ENCODE data around the gene ZNF277. TPM values are rescaled to one million over a fixed set of nuclear protein-coding genes. Genes with fewer than 3 reads are reported as not detected.
A peak's percentile ranks its signal among the peaks of the same experiment; 100 is the strongest.

ZNF277 gene
- total RNA-seq, 1 donor from 2014 or later, result 16.2 TPM

GRCh38 chr7:112215787-112216186, 9.3 kb downstream of the ZNF277 start:
- no peak overlapping the region for H3K4me3 Mint-ChIP-seq (ENCODE audit: unreplicated experiment)
- peaks cover 47% of the 10 kb centered on the region for H3K4me1 Mint-ChIP-seq (ENCODE audit: low read depth)
- H3K9me3 Mint-ChIP-seq (ENCODE audit: low read depth), result no peaks in the 10 kb centered on the region
- no peak for TF ChIP-seq CTCF (IDR thresholded peaks at IDR 0.05)
- no peak overlapping the region for H3K27ac Mint-ChIP-seq (ENCODE audit: unreplicated experiment)
- no peak for DNase-seq (ENCODE audit: low spot score)
- H3K36me3 Mint-ChIP-seq (ENCODE audit: low read depth), result no peaks in the 10 kb centered on the region
- H3K27me3 Mint-ChIP-seq (ENCODE audit: low read depth), result no peaks in the 10 kb centered on the region

- no peak overlapping the region for H3K4me3 Mint-ChIP-seq (ENCODE audit: unreplicated experiment)
- peaks cover 19% of the 10 kb centered on the region for H3K4me1 Mint-ChIP-seq (ENCODE audit: low read depth)
- H3K9me3 Mint-ChIP-seq (ENCODE audit: low read depth), result no peaks in the 10 kb centered on the region
- no peaks in the 10 kb centered on the region for H3K36me3 Mint-ChIP-seq (ENCODE audit: low read depth)
- H3K27me3 Mint-ChIP-seq (ENCODE audit: low read depth), result no peaks in the 10 kb centered on the region
- peak overlapping the region; percentile 50 for H3K27ac Mint-ChIP-seq (ENCODE audit: unreplicated experiment)
- DNase-seq (ENCODE audit: low spot score), result no peak
- TF ChIP-seq CTCF (IDR thresholded peaks at IDR 0.05), result no peak
These were observed 14.5 kb downstream of the ZNF277 start for GRCh38 chr7:112220877-112221434.

- Mint-ChIP-seq H3K4me1 (ENCODE audit: low read depth) (peaks cover 15% of the 10 kb centered on the region), H3K27ac (ENCODE audit: unreplicated experiment) (no peak overlapping the region), H3K36me3 (ENCODE audit: low read depth) (no peaks in the 10 kb centered on the region), H3K9me3 (ENCODE audit: low read depth) (no peaks in the 10 kb centered on the region), H3K27me3 (ENCODE audit: low read depth) (no peaks in the 10 kb centered on the region), H3K4me3 (ENCODE audit: unreplicated experiment) (no peak overlapping the region)
- no peak for DNase-seq (ENCODE audit: low spot score)
- no peak for TF ChIP-seq CTCF (IDR thresholded peaks at IDR 0.05)
These were observed 16.8 kb downstream of the ZNF277 start for GRCh38 chr7:112223310-112223709.

GRCh38 chr7:112224186-112224585, 17.7 kb downstream of the ZNF277 start:
- no peak for DNase-seq (ENCODE audit: low spot score)

GRCh38 chr7:112225006-112225405, 18.5 kb downstream of the ZNF277 start:
- Mint-ChIP-seq H3K4me1 (ENCODE audit: low read depth) (peaks cover 8% of the 10 kb centered on the region), H3K4me3 (ENCODE audit: unreplicated experiment) (no peak overlapping the region), H3K36me3 (ENCODE audit: low read depth) (no peaks in the 10 kb centered on the region), H3K9me3 (ENCODE audit: low read depth) (no peaks in the 10 kb centered on the region), H3K27me3 (ENCODE audit: low read depth) (no peaks in the 10 kb centered on the region), H3K27ac (ENCODE audit: unreplicated experiment) (no peak overlapping the region)
- no peak for TF ChIP-seq CTCF (IDR thresholded peaks at IDR 0.05)
- no peak for DNase-seq (ENCODE audit: low spot score)

More at GRCh38 chr7:112224186-112224585, 17.7 kb downstream of the ZNF277 start:
- Mint-ChIP-seq H3K4me3 (ENCODE audit: unreplicated experiment) (no peak overlapping the region), H3K4me1 (ENCODE audit: low read depth) (peaks cover 11% of the 10 kb centered on the region), H3K27ac (ENCODE audit: unreplicated experiment) (no peak overlapping the region), H3K9me3 (ENCODE audit: low read depth) (no peaks in the 10 kb centered on the region), H3K27me3 (ENCODE audit: low read depth) (no peaks in the 10 kb centered on the region), H3K36me3 (ENCODE audit: low read depth) (no peaks in the 10 kb centered on the region)
- no peak for TF ChIP-seq CTCF (IDR thresholded peaks at IDR 0.05)
